Karpas-422 (cell line): ENCODE data around the gene USP5. TPM values are rescaled to one million over a fixed set of nuclear protein-coding genes. Genes with fewer than 3 reads are reported as not detected.
"Not testable (repeated sequence)": the region's sequence is repeated elsewhere in the genome, so short reads cannot be mapped to it uniquely, and the experiment has no call there.

ENCODE experiments used
- DNase-seq: peaks from one replicate; pipeline ENCODE4 v3.0.0-alpha.2; 2015
- H2AFZ ChIP-seq: fragments of 200-600 bp; sonication (generic); 2 replicates; pipeline ENCODE4 v1.6.1; 2014; ENCODE audit warnings: antibody characterized with exemption, low read length, mixed read lengths
- H3K27ac ChIP-seq: fragments of 200-600 bp; sonication (generic); 2 replicates; pipeline ENCODE4 v1.5.1; 2014; ENCODE audit warnings: mild to moderate bottlenecking, low read length, moderate library complexity
- H3K27me3 ChIP-seq: fragments of 200-600 bp; sonication (generic); 2 replicates; pipeline ENCODE4 v1.6.1; 2014; ENCODE audit warnings: low read length, mixed read lengths
- H3K36me3 ChIP-seq: fragments of 200-600 bp; sonication (generic); 2 replicates; pipeline ENCODE4 v1.6.1; 2014; ENCODE audit warnings: low read length, mixed read lengths; ENCODE audit not compliant: insufficient read depth
- H3K4me1 ChIP-seq: fragments of 200-600 bp; sonication (generic); 2 replicates; pipeline ENCODE4 v1.6.1; 2014; ENCODE audit warnings: mild to moderate bottlenecking, low read length, mixed read lengths
- H3K4me2 ChIP-seq: fragments of 200-600 bp; sonication (generic); 2 replicates; pipeline ENCODE4 v1.6.1; 2014; ENCODE audit warnings: low read length, low read depth, mild to moderate bottlenecking; ENCODE audit not compliant: poor library complexity, severe bottlenecking
- H3K4me3 ChIP-seq: fragments of 200-600 bp; sonication (generic); 2 replicates; pipeline ENCODE4 v1.5.1; 2014; ENCODE audit warnings: mild to moderate bottlenecking, antibody characterized with exemption, low read length, mixed read lengths
- H3K79me2 ChIP-seq: fragments of 200-600 bp; sonication (generic); 2 replicates; pipeline ENCODE4 v1.6.1; 2014; ENCODE audit warnings: mild to moderate bottlenecking, low read length, mixed read lengths
- H3K9ac ChIP-seq: fragments of 200-600 bp; sonication (generic); 2 replicates; pipeline ENCODE4 v1.6.0; 2014; ENCODE audit warnings: low read length
- H3K9me2 ChIP-seq: fragments of 200-600 bp; sonication (generic), shearing (Covaris generic); replicated peaks from 2 replicates; pipeline ENCODE4 v1.6.0; 2014; ENCODE audit warnings: mild to moderate bottlenecking, low read length, moderate library complexity; ENCODE audit not compliant: insufficient read depth
- H3K9me3 ChIP-seq: fragments of 300-700, 200-600 bp; sonication (generic); 2 replicates; pipeline ENCODE4 v1.6.1; 2014; ENCODE audit warnings: low read length, mixed read lengths
- H4K20me1 ChIP-seq: fragments of 200-600 bp; sonication (generic); 2 replicates; pipeline ENCODE4 v1.6.1; 2014; ENCODE audit warnings: mild to moderate bottlenecking, antibody characterized with exemption, low read length, low read depth; ENCODE audit not compliant: insufficient read depth
- total RNA-seq: library from RNA; depleted of rRNA; stranded (reverse); fragments of >200 nt; shearing (Covaris generic); gene quantifications from 2 replicates; pipeline ENCODE4 v1.2.3, GENCODE V29; 2014; ENCODE audit warnings: low replicate concordance

The USP5 gene
- total RNA-seq, 1 experiment from 2014 or later, result 36.9 TPM

DNA sequence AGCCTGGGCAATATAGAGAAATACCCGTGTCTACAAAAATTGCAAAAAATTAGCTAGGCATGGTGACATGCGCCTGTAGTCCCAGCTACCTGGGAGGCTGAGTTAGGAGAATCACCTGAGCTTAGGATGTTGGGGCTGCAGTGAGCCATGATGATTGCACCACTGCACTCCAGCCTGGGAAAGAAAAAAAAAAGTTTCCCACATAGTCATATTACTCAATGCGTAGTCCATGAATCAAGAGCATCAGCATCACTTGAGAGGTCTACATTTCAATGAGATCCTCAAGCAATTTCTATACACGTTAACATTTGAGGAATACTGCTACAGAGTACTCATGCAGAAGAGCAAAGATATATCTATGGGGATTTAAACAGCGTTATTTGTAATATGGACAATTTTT, 47.5 kb downstream of the USP5 start:
- H3K9me2 ChIP-seq, result no peaks in the 10 kb centered on the region
- H3K36me3 ChIP-seq, result no peaks in the 10 kb centered on the region
- H3K4me3 ChIP-seq, result no peak overlapping the region
- no peaks in the 10 kb centered on the region for H3K79me2 ChIP-seq
- H3K27me3 ChIP-seq, result no peaks in the 10 kb centered on the region
- no peak overlapping the region for H2AFZ ChIP-seq
- peaks cover 16% of the 10 kb centered on the region for H3K4me1 ChIP-seq
- no peak for DNase-seq
- H4K20me1 ChIP-seq, result no peaks in the 10 kb centered on the region
- H3K27ac ChIP-seq, result no peak overlapping the region
- H3K4me2 ChIP-seq, result no peak overlapping the region
- H3K9ac ChIP-seq, result no peak overlapping the region
- no peaks in the 10 kb centered on the region for H3K9me3 ChIP-seq

DNA sequence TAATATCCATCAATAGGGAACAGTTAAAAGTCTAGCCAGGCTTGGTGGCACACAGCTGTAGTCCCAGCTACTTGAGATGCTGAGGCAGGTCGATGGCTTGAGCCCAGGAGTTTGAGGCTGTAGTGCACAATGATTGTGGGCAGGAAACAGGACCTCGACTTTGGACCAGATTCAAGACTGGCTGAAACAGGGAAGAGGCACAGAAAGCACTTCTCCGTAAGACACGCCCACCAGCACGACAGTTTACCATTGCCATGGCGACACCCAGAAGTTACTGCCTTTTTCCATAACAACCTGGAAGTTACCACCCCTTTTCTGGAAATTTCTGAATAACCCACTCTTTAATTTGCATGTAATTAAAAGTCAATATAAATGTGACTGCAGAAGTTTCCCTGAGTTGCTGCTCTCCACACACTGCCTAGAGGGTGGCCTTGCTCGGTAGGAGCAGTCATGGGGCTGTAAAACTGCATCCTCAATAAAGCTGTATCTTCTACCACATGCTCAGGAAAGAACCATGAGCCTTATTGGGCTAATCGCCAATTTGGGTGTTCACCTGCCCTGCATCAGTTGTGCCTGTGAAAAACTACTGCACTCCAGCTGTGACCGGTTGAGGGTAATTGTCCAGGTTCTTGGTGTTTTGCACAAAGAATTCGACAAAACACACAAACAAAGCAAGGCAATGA, 48.0 kb downstream of the USP5 start:
- H3K9me2 ChIP-seq, result no peaks in the 10 kb centered on the region
- no peak overlapping the region for H3K4me2 ChIP-seq
- H3K9ac ChIP-seq, result no peak overlapping the region
- no peaks in the 10 kb centered on the region for H3K9me3 ChIP-seq
- H3K36me3 ChIP-seq, result no peaks in the 10 kb centered on the region
- peaks cover 19% of the 10 kb centered on the region for H3K4me1 ChIP-seq
- no peak overlapping the region for H2AFZ ChIP-seq
- H4K20me1 ChIP-seq, result no peaks in the 10 kb centered on the region
- H3K79me2 ChIP-seq, result no peaks in the 10 kb centered on the region
- DNase-seq, result no peak
- no peaks in the 10 kb centered on the region for H3K27me3 ChIP-seq
- H3K4me3 ChIP-seq, result no peak overlapping the region
- H3K27ac ChIP-seq, result no peak overlapping the region

DNA sequence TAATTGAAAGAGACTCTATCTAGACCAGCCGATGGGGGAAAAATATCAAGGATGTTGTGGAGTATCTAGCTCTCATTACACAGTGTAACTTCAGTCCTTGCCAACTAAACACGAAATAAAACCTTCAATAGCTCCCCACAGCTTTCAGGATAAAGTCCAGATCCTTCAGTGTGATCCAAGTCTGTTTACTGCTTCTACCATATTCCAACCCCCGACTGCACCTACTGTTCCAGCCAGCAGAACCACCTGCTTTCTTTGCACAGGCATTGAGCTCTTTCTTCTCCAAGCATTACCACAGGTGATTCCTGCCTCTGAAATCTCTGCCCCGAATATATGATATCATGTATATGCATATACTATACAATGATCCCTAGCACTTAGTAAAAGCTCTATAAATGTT, 50.5 kb downstream of the USP5 start:
- no peak overlapping the region for H3K9ac ChIP-seq
- no peak overlapping the region for H3K4me3 ChIP-seq
- H2AFZ ChIP-seq, result no peak overlapping the region
- H4K20me1 ChIP-seq, result no peaks in the 10 kb centered on the region
- H3K4me2 ChIP-seq, result no peak overlapping the region
- H3K27ac ChIP-seq, result no peak overlapping the region
- H3K9me2 ChIP-seq, result no peaks in the 10 kb centered on the region
- H3K79me2 ChIP-seq, result no peaks in the 10 kb centered on the region
- no peaks in the 10 kb centered on the region for H3K27me3 ChIP-seq
- no peak for DNase-seq
- H3K4me1 ChIP-seq, result peaks cover 24% of the 10 kb centered on the region
- no peaks in the 10 kb centered on the region for H3K9me3 ChIP-seq
- no peaks in the 10 kb centered on the region for H3K36me3 ChIP-seq

DNA sequence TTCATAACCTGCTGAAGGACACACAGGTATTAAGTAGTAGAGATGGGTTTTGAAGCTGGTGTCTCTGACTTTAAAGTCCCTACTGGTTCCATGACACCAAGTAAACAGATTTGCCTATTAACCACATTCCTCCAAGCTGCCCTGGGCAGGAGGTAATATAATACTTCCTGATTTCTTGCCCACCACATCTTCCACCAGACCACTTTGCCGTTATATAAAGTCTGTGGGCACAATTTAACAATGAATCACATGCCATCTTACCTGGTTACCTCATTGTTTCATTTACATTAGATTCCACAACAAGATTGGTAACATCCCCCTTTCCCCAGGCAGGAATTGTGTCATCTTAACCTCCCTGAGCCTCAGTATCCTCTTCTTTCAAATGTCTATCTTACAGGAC, 51.8 kb downstream of the USP5 start:
- 0 out of 2 replicates have a peak overlapping the region, but pooled peaks have one; percentile 22 for H3K9ac ChIP-seq
- no peak overlapping the region; the same call in 1 of the 2 replicates for H3K27ac ChIP-seq
- H3K9me2 ChIP-seq, result no peaks in the 10 kb centered on the region
- H3K27me3 ChIP-seq, result no peaks in the 10 kb centered on the region
- peaks cover 24% of the 10 kb centered on the region for H3K4me1 ChIP-seq
- H3K4me3 ChIP-seq, result peak overlapping the region; percentile 71; the same call in 1 of the 2 replicates
- no peaks in the 10 kb centered on the region for H3K79me2 ChIP-seq
- no peaks in the 10 kb centered on the region for H4K20me1 ChIP-seq
- H2AFZ ChIP-seq, result peak overlapping the region; percentile 88
- no peak for DNase-seq
- H3K4me2 ChIP-seq, result peak overlapping the region; percentile 84
- no peaks in the 10 kb centered on the region for H3K36me3 ChIP-seq
- no peaks in the 10 kb centered on the region for H3K9me3 ChIP-seq

DNA sequence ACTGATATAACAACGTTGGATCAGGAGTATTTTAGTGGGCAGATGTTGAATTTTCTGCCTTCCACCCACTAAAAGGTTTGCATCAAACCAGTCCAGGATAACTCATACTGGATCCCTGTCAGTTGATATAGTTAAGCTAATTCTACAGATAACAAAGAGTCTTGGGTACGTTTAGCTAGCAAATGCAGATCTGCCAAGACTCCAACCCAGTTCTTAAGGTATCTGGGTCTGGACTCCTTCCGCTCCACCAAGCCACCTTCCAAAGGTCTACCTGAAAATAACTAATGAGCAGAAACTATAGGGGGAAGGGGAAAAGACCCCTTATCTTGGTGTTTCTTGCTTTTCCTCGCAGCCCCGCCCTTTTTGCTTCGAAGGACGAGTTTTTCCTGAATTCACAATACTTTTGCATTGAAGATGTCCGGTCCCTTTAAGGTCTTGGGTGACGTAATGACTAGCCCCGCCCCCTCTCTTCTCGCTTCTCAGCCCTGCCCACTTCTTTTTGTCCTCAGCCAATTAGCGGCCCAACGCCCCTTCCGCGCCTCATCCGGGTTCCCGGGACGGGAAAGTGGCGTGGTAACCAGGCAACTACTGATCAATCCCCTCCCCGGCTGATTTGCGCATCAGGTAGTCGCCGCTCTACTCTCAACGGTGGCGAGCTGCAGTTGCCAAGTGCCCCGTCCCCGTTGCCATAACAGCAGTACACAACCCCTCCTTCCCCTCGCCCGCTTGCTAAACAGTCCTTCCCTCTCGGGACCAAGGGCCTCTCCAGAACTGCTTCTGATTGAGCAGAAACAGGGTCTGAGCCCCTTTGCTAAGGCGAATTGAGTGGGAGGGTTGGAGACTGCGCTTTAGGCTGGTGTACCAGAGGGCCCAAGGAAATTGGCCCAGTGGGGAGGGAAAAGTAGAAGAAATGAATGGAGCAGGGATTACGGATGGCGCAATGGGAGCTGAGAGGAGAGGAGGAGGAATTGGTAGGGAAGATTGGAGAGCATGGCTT, 52.6 kb downstream of the USP5 start, which contains the start of gene LRRC23:
Gene LRRC23 (plus strand): TSS at position 543 of the 997 bp plus-strand sequence. CDS start 812 bp downstream, outside the sequence.
- Histone ChIP-seq H3K9me2 (no peaks in the 10 kb centered on the region), H3K9me3 (no peaks in the 10 kb centered on the region), H3K79me2 (no peaks in the 10 kb centered on the region), H2AFZ (peak within 1 kb of the TSS; percentile 88), H3K4me2 (peak within 1 kb of the TSS; percentile 84), H3K36me3 (no peaks in the 10 kb centered on the region), H3K4me1 (peaks cover 24% of the 10 kb centered on the region), H3K9ac (peak within 1 kb of the TSS; percentile 79), H4K20me1 (no peaks in the 10 kb centered on the region), H3K27ac (no peak within 1 kb of the TSS; the same call in 1 of the 2 replicates), H3K4me3 (peak within 1 kb of the TSS; percentile 71), H3K27me3 (no peaks in the 10 kb centered on the region)
- DNase-seq, result peak; percentile 99

DNA sequence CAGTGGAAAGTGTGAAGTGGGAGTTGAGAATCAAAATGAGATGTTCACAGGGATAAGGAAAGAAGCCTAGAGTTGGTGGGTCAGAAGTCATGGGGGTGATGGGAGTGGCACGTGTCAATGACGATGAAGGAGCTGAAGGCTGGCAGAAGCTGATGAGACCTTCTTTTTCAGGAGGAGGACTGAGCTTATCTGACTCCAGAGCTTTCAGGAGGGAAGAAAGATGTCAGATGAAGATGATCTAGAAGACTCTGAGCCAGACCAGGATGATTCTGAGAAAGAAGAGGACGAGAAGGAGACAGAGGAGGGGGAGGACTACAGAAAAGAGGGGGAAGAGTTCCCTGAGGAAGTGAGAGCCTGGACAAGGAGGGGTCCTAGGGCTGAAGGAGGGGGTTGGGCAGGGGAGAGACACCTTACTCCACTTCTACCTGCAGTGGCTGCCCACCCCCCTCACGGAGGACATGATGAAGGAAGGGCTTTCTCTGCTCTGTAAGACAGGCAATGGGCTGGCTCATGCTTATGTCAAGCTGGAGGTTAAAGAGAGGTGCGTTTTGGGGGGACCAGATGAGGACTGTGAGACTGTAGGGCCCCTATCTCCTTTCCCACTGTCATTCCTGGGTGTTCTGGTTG, 53.6 kb downstream of the USP5 start:
- H3K27ac ChIP-seq, result no peak overlapping the region
- peak overlapping the region; percentile 71 for H3K4me3 ChIP-seq
- no peaks in the 10 kb centered on the region for H3K27me3 ChIP-seq
- H2AFZ ChIP-seq, result no peak overlapping the region
- no peaks in the 10 kb centered on the region for H3K79me2 ChIP-seq
- no peaks in the 10 kb centered on the region for H4K20me1 ChIP-seq
- peak overlapping the region; percentile 79 for H3K9ac ChIP-seq
- H3K4me1 ChIP-seq, result peaks cover 23% of the 10 kb centered on the region
- no peaks in the 10 kb centered on the region for H3K36me3 ChIP-seq
- DNase-seq, result no peak
- H3K9me3 ChIP-seq, result no peaks in the 10 kb centered on the region
- no peaks in the 10 kb centered on the region for H3K9me2 ChIP-seq
- peak overlapping the region; percentile 84 for H3K4me2 ChIP-seq

GRCh38 chr12:6908141-6908540, 56.2 kb downstream of the USP5 start:
- not testable (repeated sequence) for H3K36me3 ChIP-seq, H3K27ac ChIP-seq, H3K4me3 ChIP-seq, H3K9ac ChIP-seq, H3K9me3 ChIP-seq, DNase-seq, H4K20me1 ChIP-seq, H3K27me3 ChIP-seq, H2AFZ ChIP-seq, H3K79me2 ChIP-seq, H3K9me2 ChIP-seq, H3K4me2 ChIP-seq
- H3K4me1 ChIP-seq, result peaks cover 20% of the 10 kb centered on the region
